Left renal pelvis (tissue), 4 donors: ENCODE measurements around the gene FBXL7. TPM values are rescaled to one million over a fixed set of nuclear protein-coding genes. Genes with fewer than 3 reads are reported as not detected.

Experiments used
- DNase-seq, 4 donors: peaks; one replicate each; pipeline ENCODE4 v3.0.0-alpha.2; 2013; ENCODE audit warnings: low read depth in 4 of 4, low spot score in 3 of 4
- polyA plus RNA-seq, 4 donors: library from polyadenylated mRNA; unstranded; fragments of 120-200 nt; gene quantifications; one replicate each; pipeline ENCODE4 v1.2.1, GENCODE V29; 2013; ENCODE audit not compliant: insufficient read length in 4 of 4

Gene FBXL7
- polyA plus RNA-seq, 4 donors = 26.2 to 79.3 (median 28.7) TPM

- DNase-seq = no peak
These were observed 109.2 kb downstream of the FBXL7 start for GRCh38 chr5:15609076-15609725.

- no peak for DNase-seq
These were observed 110.2 kb downstream of the FBXL7 start for GRCh38 chr5:15610216-15610615.

- DNase-seq = no peak
These were observed 111.0 kb downstream of the FBXL7 start for GRCh38 chr5:15611008-15611407.

GRCh38 chr5:15612915-15613635 lies 113.1 kb downstream of the FBXL7 start:
- DNase-seq = no peak

- DNase-seq = no peak
These were observed 114.7 kb downstream of the FBXL7 start for GRCh38 chr5:15614679-15615078.

- DNase-seq = no peak
These were observed 115.9 kb downstream of the FBXL7 start for GRCh38 chr5:15615859-15616258.

- no peak for DNase-seq
These were observed 119.0 kb downstream of the FBXL7 start for GRCh38 chr5:15618938-15619337.

- no peak for DNase-seq
These were observed 120.5 kb downstream of the FBXL7 start for GRCh38 chr5:15620501-15620900.

GRCh38 chr5:15621094-15621493 lies 121.1 kb downstream of the FBXL7 start:
- DNase-seq = no peak

- DNase-seq = no peak
These were observed 123.8 kb downstream of the FBXL7 start for GRCh38 chr5:15623794-15624193.

GRCh38 chr5:15627109-15627508 lies 127.1 kb downstream of the FBXL7 start:
- DNase-seq = no peak

GRCh38 chr5:15627647-15628046 lies 127.7 kb downstream of the FBXL7 start:
- no peak for DNase-seq

GRCh38 chr5:15630441-15630840 lies 130.5 kb downstream of the FBXL7 start:
- DNase-seq = no peak

- DNase-seq = no peak
These were observed 134.8 kb downstream of the FBXL7 start for GRCh38 chr5:15634591-15635288.

- DNase-seq = no peak
These were observed 135.3 kb downstream of the FBXL7 start for GRCh38 chr5:15635289-15635616.

- DNase-seq = no peak
These were observed 137.4 kb downstream of the FBXL7 start for GRCh38 chr5:15637345-15637744.

GRCh38 chr5:15637886-15638285 lies 137.9 kb downstream of the FBXL7 start:
- no peak for DNase-seq

GRCh38 chr5:15638296-15638695 lies 138.3 kb downstream of the FBXL7 start:
- no peak for DNase-seq

- no peak for DNase-seq
These were observed 139.3 kb downstream of the FBXL7 start for GRCh38 chr5:15639288-15639687.

GRCh38 chr5:15640116-15640515 lies 140.1 kb downstream of the FBXL7 start:
- no peak for DNase-seq

GRCh38 chr5:15643731-15644130 lies 143.8 kb downstream of the FBXL7 start:
- no peak for DNase-seq
